Measurements from ENCODE around the gene APBA2.

DNA sequence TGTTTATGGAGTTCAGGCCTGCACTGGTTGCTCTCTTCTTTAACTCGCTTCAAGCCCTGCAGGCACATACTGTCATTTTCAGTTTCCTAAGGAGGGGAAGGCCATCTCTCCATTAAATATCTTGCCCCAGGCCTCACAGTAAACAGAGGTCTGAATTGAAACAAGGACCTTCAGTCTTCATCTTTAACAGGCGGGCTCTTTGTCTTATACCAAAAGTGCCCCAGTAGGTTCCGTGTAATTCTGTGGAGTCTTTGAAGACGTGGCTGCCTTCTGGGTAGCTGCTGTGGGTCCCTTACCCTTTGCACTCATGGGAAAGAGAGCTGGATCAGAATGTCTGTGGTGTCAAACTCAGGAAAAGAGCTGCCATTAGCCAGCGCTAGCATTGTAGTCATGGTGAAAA, 161.2 kb downstream of the APBA2 start:
- TF ChIP-seq, protein P1, sequence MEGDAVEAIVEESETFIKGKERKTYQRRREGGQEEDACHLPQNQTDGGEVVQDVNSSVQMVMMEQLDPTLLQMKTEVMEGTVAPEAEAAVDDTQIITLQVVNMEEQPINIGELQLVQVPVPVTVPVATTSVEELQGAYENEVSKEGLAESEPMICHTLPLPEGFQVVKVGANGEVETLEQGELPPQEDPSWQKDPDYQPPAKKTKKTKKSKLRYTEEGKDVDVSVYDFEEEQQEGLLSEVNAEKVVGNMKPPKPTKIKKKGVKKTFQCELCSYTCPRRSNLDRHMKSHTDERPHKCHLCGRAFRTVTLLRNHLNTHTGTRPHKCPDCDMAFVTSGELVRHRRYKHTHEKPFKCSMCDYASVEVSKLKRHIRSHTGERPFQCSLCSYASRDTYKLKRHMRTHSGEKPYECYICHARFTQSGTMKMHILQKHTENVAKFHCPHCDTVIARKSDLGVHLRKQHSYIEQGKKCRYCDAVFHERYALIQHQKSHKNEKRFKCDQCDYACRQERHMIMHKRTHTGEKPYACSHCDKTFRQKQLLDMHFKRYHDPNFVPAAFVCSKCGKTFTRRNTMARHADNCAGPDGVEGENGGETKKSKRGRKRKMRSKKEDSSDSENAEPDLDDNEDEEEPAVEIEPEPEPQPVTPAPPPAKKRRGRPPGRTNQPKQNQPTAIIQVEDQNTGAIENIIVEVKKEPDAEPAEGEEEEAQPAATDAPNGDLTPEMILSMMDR (IDR thresholded peaks at IDR 0.05): no peak
- no peak for TF ChIP-seq EP300 (IDR thresholded peaks at IDR 0.05)
